Measurements from ENCODE around the gene OR6Y1. TPM values are rescaled to one million over a fixed set of nuclear protein-coding genes. Genes with fewer than 3 reads are reported as not detected.

Gene OR6Y1, protein sequence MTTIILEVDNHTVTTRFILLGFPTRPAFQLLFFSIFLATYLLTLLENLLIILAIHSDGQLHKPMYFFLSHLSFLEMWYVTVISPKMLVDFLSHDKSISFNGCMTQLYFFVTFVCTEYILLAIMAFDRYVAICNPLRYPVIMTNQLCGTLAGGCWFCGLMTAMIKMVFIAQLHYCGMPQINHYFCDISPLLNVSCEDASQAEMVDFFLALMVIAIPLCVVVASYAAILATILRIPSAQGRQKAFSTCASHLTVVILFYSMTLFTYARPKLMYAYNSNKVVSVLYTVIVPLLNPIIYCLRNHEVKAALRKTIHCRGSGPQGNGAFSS
- total RNA-seq (2014; rRNA removed; shearing (Covaris generic)) = not detected in 2 replicates

DNA sequence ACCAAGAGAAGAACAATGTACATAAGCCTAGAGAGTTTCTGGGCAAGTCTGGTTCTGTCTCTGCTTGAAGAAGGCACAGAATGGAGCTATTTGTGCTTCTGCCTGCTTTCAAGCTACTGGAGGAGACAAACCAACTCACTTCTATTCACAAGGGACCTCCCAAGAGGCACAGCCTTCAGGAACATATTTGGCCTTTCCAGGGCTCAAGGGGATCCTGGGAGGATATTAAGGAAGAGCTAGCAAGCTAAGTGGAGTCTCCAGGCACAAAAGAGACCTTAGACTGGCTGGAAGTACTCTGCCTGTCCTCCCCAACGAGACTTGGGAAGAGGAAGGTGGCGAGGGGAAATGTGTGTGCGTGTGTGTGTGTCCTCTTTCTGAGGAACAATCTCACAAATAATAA, at the start of gene OR6Y1:
OR6Y1 (minus strand) TSS at position 54 of the 400 bp plus-strand sequence. CDS start 6,300 bp downstream, outside the sequence.
- no peak for DNase-seq (ENCODE audit: low spot score)

DNA sequence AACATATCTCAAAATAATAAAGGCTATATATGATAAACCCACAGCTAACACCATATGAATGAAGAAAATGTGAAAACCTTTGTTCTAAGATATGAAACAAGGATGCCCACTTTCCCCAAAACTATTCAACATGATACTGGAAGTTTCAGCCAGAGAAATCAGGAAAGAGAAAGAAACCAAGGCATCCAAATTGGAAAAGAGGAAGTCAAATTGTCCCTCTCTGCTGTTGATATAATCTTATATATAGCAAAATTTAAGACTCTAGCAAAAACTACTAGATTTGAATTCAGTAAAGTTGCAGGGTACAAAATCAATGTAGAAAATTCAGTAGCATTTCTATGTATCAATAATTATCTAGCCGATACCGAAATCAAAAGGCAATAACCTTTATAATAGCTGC, 46.5 kb upstream of the OR6Y1 start:
- no peak for DNase-seq (ENCODE audit: low spot score)

DNA sequence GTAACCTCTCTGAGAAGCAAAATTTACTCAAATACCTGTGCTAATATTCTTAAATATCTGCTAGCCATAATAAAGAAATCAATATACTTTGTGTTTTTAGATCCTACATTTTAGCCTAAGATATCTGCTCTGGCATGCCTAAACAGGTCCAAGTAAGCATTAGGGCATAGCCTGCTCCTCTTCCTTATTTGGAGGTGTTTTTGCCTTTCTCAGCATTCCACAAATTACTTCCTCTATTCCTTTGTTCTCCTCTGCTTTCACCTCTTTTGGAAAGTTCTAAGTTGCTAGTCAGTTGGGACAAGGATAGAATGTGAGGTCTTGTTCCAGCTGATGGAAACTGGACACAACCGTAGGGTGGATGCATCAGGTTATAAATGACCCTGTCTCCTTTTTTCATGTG, 32.7 kb upstream of the OR6Y1 start:
- no peak for DNase-seq (ENCODE audit: low spot score)

DNA sequence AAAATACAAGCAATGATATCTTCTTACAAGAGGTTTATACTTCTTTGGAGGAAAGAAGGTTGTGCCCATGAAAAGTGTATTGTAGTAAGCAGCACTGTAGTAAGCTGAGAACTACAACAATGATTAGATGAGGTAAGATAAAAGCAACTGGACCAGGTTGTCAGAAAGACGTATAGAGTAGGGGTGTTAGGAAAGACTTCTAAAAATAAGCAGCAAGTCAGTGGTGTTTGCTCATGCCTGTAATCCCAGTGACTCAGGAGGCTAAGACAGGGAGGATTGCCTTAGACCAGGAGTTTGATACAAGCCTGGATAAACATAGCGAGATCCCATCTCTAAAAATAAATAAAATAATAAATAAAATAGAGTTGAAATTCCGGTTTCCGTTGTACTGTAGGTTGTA, 29.8 kb upstream of the OR6Y1 start:
- DNase-seq (ENCODE audit: low spot score) = no peak

DNA sequence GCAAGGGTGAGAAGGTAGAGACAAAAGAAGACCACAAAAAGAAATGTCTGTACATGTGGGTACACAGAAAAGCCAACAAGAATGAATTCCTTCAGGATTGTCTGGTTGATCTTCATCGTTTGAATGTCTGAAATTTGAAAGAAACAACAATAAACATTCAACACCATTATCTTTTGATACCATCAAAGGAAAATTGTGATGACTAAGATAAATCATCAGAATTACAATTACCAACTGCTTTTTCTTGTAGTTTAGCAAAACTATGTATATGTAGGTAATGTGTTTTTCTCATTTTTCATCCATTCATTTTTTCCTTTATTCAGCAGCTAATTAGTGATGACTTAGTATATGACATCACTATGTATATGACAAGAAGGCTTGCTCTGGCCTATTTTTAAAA, 25.5 kb upstream of the OR6Y1 start, which contains the start of gene OR10X1:
OR10X1 (minus strand) TSS at position 167 of the 400 bp plus-strand sequence; CDS start at position 167, 0 bp downstream.
- DNase-seq (ENCODE audit: low spot score) = no peak

DNA sequence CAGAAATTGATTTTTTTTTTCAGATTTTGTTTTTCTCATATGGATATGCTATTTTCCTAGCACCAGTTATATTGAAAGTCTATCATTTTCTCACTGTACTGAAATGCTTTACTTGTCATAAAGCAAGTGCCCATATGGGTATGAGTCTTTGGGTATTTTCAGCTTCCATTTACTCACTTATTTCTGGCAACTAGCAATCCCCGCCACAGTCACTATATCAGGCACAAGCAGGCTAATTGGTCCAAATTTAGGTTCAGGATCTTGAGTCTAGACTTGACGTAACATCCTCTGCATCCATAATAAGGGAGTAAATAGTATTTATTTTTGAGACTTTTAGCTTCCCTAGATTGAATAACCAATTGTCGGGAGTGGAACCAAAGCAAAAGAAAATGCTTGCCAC, 23.4 kb upstream of the OR6Y1 start:
- DNase-seq (ENCODE audit: low spot score) = no peak

DNA sequence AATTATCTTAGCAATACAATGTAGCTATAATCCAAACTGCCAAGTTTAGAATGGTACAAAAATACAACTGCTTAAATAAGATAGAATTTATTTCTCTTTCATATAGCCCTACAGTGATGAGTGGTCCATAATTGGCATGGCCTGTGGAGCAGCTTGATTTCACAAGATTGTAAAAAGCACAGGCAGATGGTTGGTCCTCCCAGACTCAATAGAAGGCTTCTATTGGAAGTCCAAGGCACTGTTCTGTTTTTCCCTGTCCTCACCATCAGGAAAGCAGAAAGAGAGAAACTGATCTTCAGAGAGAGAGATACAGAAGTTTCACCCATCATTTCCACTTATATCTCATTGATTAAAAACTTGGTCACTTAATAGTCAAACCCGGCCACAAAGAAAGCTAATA, 18.0 kb upstream of the OR6Y1 start:
- DNase-seq (ENCODE audit: low spot score) = no peak

DNA sequence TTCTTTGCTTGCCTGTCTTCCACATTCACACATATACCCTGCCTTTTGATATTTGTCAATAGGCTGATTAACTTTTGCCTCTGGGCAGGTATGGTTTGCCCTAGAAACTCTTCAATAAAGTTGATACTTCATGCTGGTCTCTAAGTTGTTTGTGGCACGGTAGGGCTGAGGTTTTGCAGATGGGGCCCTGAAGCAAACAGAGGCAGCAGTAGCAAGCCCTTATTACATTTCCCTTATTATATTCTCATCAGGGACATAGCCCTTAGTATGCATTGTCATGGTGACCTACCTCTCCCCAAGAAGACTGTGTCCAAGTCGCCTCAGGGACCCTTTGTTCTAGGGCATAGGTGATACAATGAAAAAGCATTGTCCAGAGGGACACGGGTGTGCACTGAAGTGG, 16.3 kb upstream of the OR6Y1 start, which contains the start of gene OR6P1:
OR6P1 (minus strand) TSS at position 101 of the 400 bp plus-strand sequence. CDS start 6,976 bp downstream, outside the sequence.
- no peak for DNase-seq (ENCODE audit: low spot score)

DNA sequence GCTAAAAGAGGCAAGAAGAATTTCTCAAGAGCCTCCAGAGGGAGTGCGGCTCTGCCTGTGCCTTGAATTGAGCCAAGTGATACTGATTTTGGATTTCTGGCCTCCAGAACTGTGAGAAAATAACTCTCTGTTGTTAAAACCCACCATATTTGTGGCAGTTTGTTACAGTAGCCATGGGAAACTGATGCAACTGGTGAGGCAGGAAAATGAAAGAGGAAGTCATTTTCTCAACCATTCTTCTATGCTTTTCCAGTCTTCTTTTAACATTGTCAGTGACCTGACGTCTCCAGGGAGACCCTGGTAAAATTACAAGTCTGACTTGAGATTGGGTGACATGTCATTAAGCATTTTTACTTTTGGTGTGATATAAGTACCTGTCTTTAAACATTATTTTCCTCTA, 10.4 kb upstream of the OR6Y1 start:
- no peak for DNase-seq (ENCODE audit: low spot score)

DNA sequence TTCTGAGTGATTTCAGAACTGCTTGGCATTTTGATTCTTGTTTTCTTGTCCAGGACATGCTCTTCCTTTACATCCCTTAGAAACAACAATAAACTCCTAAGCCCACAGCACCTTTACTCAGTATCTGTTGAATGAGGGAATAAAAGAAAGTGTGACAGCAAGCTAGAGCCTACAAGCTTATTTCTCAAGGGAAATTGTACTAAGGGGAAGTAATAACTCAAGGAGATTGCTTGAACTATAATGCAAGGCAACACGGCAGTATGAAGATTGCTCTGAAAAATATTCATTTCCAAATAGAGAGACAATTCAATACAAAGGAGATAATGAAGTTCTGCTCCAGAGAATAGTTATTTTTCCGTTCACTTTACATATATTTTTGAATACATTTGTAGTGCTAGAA, 9.6 kb upstream of the OR6Y1 start:
- DNase-seq (ENCODE audit: low spot score) = no peak

DNA sequence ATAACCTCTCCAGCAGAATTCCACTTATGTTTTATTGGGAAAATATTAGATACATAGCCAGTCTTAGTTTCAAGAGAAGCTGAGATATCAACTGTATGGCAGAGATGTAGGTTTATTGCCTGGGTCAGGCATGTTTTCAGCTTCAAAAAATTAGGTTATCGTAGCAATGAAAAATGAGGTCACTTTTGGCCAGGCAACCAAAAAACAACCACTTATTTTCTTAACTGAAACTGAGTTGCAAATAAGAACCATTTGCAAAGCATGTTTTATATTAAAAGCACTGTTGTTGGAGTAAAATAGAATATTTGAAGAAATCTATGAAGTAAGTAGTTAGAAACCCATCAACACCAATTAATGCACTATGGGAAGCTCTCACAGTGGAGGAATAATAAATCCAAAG, 5.5 kb upstream of the OR6Y1 start:
- no peak for DNase-seq (ENCODE audit: low spot score)

DNA sequence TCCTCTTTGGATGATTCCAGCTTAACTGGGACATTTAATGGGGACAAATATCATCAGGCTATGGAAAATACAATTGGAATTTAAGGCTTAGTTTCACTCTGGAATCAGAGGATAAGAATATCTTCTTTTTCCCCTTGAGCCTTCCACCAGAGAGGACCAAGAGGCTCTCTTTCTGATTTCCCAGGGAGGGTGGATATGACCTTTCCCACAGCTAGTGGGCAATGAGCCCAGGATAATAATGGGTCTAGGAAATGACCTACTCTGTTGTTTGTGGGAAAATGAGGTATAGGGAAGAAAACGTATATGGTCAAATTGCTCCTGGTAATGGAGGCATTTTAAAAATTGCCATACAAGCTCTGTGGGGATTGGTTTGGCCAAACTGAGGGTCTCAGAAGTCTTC, 1.9 kb downstream of the OR6Y1 start:
- DNase-seq (ENCODE audit: low spot score) = no peak

DNA sequence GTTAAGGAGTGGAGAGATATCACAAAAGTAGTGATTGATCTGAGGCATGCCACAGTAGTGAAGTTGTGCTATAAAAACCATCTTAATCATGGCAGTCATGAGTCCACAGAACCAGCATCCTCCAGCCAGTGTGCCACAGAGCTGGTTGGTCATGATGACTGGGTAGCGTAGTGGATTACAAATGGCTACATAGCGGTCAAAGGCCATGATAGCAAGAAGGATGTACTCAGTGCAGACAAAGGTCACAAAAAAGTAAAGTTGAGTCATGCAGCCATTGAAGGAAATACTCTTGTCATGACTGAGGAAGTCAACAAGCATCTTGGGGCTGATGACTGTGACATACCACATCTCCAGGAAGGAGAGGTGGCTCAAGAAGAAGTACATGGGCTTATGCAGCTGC, 6.7 kb downstream of the OR6Y1 start:
- DNase-seq (ENCODE audit: low spot score) = no peak

DNA sequence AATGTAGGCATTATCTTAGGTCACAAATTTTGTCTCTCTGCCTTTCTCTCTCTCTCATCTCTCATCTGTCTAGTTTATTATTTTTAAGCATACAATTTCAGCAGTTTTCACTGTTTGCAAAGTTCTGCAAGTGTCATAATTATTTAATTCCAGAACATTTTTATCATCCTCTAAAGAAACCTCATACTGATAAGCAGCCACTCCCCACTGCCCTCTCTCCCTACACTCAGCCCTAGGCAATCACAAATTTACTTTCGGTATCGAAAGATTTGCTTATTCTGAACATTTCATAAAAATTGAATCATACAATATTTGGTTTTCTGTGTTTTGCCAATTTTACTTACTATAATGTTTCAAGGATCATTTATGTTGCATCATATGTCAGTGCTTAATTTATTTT, 16.6 kb downstream of the OR6Y1 start:
- DNase-seq (ENCODE audit: low spot score) = no peak

DNA sequence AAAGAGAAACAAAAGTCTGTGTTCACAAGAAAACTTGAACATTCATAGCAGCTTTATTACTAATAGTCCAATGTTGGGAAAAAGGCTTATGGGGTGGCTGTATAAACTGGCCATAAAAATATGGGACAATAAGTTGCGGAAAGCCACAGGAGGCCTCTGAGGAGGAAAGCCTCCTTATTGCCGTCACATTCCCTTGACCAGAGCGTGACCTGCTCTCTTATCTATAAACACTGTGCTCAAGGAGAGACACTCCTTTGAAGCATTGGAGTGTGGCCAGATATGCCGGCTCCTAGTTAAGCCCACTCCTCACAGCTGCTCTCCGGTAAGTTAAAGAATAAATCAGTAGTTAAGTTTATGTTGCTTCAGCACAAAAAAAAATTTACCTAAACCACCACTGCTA, 19.7 kb downstream of the OR6Y1 start:
- no peak for DNase-seq (ENCODE audit: low spot score)

DNA sequence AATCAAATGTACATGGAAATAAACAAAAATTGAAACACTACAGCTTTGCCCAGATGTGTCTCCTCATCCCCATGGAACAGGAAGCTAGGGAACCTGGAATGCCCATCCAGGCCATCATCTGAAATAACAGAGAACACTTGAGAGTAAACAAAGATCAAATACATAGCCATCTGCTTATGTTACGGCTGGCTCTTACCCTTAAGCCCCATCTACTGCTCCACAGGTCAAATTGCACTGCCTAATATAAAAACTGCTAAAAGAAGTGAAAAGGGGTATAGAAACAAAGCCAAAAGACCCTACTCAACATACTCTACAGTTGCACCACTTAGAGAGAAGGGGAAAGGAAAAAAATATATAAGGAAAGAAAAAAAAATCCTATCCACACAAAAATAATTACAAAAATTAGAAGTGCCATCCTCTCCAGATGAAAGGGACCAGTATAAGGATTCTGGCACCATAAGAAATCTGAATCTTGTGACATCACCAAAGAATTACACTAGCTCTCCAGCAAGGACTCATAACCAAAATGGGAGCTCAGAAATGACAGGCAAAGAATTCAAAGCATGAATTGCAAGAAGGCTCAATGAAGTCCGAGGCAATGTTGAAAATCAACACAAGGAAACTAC, 26.9 kb downstream of the OR6Y1 start:
- no peak for DNase-seq (ENCODE audit: low spot score)

DNA sequence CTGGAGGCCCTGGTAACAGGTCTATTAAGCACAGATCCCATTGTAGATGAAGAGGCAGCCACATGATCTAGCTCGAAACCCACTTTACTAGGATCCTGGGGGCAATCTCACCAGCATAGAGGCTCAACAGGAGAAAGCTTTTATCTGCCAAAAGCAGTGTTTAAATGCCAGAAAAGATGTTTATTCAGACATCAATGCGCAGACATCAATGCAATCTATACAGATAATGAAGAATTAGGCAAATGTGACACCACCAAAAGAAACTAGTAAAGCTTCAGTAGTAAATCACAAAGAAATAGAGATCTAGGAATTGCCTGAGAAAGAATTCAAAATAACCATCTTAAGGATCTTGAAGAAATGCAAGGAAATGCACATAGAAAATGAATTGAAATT, 32.5 kb downstream of the OR6Y1 start:
- DNase-seq (ENCODE audit: low spot score) = no peak

DNA sequence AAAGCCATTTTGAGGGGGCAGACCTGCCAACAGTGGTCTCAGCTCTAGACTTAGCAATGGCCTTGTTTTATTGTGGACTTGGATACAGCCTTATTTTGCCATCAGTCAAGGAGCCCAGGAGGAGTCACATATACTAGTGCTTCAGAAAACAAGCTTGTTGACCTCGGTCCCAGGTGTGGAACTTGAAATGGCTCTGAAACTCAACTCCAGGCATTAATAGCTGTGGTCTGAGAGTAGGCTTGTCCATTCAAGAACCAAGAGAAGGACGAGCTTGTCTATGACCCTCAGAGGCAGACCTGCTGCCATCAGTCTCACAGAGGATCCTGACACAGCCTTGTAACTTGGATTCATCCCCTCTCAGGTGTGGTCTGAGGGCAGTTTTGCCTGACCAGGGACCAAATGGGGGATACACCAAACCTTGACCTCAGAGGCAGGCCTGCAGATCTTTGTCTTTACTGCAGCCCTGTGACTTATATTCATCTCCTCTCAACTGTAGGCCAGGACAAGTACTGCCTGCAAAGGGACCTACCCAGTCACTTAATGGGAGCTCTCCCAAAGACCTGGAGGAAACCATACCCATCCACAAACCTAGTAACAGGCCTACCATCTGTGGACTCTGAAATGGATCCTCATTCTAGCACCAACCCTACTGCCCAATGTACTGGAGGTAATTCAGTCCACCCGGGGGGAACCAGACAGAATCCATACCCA, 33.1 kb downstream of the OR6Y1 start:
- DNase-seq (ENCODE audit: low spot score) = no peak

DNA sequence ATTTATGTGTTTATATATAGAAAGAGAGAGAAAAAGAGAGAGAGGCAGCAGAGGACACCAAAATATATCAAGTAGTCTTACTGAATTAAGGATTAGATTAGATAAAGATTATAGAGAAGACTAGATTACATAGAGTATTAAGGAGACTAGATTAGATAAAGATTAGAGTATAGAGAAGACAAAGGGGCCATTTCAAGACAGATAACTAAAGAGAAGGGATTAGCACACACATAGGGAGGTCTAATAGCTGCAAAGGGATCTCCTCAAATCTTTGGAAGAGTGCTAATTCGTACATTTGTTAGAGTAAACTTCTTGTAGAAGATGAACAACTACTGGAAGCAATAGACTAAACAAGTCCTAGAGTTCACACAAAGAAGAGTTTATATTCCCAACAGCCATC, 34.2 kb downstream of the OR6Y1 start:
- no peak for DNase-seq (ENCODE audit: low spot score)

DNA sequence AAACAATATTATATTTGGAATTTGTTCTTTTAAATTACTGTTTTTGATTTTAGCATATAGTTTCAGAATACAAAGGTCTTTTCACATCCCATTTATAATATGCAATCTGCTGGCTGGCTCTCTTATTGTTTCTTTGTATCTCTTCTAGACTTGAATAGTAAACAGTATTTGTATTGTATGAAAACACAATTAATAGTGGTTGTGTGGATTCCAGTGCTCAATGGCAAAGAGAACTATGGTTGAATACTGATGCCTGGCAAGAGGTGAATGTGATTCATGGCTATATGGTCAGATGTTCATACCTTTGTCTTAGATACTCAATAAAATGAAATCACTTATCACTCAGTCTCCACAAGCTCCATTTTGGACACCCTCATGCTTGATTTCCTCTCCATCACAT, 37.2 kb downstream of the OR6Y1 start:
- DNase-seq (ENCODE audit: low spot score) = no peak

DNA sequence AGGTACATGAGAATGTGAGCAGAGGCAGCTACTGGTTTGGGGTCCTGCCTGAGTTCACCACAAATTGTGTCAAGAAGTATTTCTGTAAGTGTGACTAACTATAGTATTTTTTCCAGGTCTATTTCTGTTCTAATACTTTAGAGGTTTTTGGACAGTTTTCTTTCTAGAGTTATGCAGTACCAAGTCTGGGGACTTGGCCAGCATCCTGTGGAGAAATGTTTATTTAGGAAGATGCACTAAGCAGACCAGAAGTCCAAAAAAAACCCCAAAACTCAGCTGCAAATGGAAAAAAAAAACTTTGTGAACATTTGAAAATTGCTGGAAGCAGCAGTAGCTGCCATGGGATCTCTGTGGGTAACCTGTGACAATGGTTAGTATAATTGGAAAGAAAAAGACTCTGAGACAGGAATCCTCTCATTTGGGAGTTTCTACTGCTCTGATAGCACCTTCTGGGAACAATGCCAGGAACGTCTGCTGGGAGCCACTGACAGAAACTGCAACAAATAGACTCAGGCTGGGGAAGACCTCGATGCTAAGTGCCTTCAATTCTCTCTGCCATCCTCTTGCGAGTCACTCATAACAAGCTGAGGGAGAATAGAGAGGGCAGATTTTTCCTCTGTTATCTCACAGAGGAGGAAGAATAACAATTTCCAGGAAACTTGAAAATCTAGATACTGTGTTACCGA, 44.6 kb downstream of the OR6Y1 start:
- no peak for DNase-seq (ENCODE audit: low spot score)

DNA sequence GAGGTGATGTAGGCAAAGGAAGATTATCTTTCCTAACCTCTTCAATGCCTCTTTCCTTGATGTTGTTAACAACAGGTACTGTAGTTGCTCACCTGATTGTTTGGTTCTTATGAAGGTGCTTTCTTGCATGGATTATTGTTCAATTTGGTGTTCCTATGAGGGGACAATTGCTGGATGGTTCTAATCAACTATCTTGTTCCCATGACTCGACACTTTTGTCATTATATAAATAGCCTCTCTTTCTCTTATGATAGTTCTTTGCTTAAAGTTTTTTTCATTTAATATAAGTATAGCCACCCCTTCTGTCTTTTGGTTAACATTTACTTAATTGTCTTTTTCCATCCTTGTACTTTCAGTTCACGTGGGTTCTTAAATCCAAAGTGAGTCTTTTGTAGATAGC, 46.7 kb downstream of the OR6Y1 start:
- DNase-seq (ENCODE audit: low spot score) = no peak

Measured in HT-29 (cell line).